HG02678 (cell line): ENCODE measurements around the gene SSRP1.
A peak's percentile ranks its signal among the peaks of the same experiment; 100 is the strongest.
"Not testable (repeated sequence)": the region's sequence is repeated elsewhere in the genome, so short reads cannot be mapped to it uniquely, and the experiment has no call there.

Source experiments
- ATAC-seq: cut with Tn5 transposase; IDR thresholded peaks from one replicate; pipeline ENCODE4 v1.9.1; 2021; ENCODE audit warnings: mild to moderate bottlenecking, moderate library complexity; ENCODE audit not compliant: unreplicated experiment

The SSRP1 gene

GRCh38 chr11:57339328-57339727 is 3.6 kb upstream of the SSRP1 start:
- no peak for ATAC-seq

GRCh38 chr11:57338142-57338541 is 2.5 kb upstream of the SSRP1 start, which contains the start of gene P2RX3:
Gene P2RX3 (plus strand): TSS chr11:57338352. CDS start chr11:57338551, 199 bp downstream.
- no peak for ATAC-seq

- ATAC-seq: not testable (repeated sequence)
Observed at GRCh38 chr11:57336856-57337255, 1.2 kb upstream of the SSRP1 start.

GRCh38 chr11:57336111-57336666 is 497 bp upstream of the SSRP1 start:
- ATAC-seq: no peak

GRCh38 chr11:57335023-57335342 is 709 bp downstream of the SSRP1 start:
- peak; percentile 0 for ATAC-seq

- ATAC-seq: no peak
Observed at GRCh38 chr11:57332694-57333440, 2.8 kb downstream of the SSRP1 start.

GRCh38 chr11:57331720-57332119 is 4.0 kb downstream of the SSRP1 start:
- no peak for ATAC-seq

GRCh38 chr11:57330029-57330428 is 5.7 kb downstream of the SSRP1 start:
- no peak for ATAC-seq

GRCh38 chr11:57327721-57328120 is 8.0 kb downstream of the SSRP1 start:
- no peak for ATAC-seq

GRCh38 chr11:57325735-57326048 is 10.0 kb downstream of the SSRP1 start:
- no peak for ATAC-seq

- ATAC-seq: peak; percentile 88
Observed at GRCh38 chr11:57324886-57325734, 10.6 kb downstream of the SSRP1 start, which contains the start of gene TNKS1BP1. Gene TNKS1BP1 (minus strand): TSS chr11:57324952. CDS start chr11:57321885, 3,067 bp downstream.

GRCh38 chr11:57324154-57324885 is 11.4 kb downstream of the SSRP1 start:
- ATAC-seq: no peak

- no peak for ATAC-seq
Observed at GRCh38 chr11:57323855-57324153, 11.9 kb downstream of the SSRP1 start.

- no peak for ATAC-seq
Observed at GRCh38 chr11:57323167-57323854, 12.4 kb downstream of the SSRP1 start.

- no peak for ATAC-seq
Observed at GRCh38 chr11:57322256-57323166, 13.2 kb downstream of the SSRP1 start.

GRCh38 chr11:57321388-57322255 is 14.1 kb downstream of the SSRP1 start:
- ATAC-seq: no peak

- no peak for ATAC-seq
Observed at GRCh38 chr11:57320719-57321387, 14.8 kb downstream of the SSRP1 start.

- ATAC-seq: no peak
Observed at GRCh38 chr11:57320067-57320718, 15.5 kb downstream of the SSRP1 start.
